ENCODE data around the gene SGO2. TPM values are rescaled to one million over a fixed set of nuclear protein-coding genes. Genes with fewer than 3 reads are reported as not detected.

Gene SGO2
- total and polyA plus RNA-seq, 2 of the 13 experiments (the other 11 are each of a cell fraction or from before 2014, with no cell fraction given) = 5.1 to 16.2 TPM

DNA sequence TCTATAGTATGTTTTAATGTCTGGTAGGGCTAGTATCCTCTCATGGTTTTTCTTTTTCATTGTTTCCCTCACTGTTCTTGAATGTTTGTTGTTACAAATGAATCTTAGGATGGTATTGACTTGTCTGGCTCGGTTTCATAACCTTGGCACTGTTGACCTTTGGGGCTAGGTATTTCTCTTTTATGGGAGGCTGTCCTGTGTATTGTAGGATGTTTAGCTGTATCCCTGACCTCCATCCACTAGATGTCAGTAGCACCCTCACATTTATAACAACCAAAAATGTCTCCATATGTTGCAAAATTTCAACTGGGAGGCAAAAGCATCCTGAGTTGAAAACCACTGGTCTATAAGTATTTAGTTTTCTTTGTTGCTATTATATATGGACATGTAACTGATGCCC, 52.8 kb downstream of the SGO2 start (continued):
- TF ChIP-seq CEBPG (CRISPR knock-in tag; IDR thresholded peaks at IDR 0.05) (peak; percentile 71; the same call in 1 of the 2 replicates), HNRNPLL (IDR thresholded peaks at IDR 0.05; ENCODE audit: low read depth, low read length, poor library complexity, severe bottlenecking) (no peak), RCOR2 (CRISPR knock-in tag; IDR thresholded peaks at IDR 0.05) (0 out of 2 replicates have a peak, but pooled peaks have one; percentile 50), ZNF558 (CRISPR knock-in tag; IDR thresholded peaks at IDR 0.05; ENCODE audit: borderline replicate concordance) (no peak), THAP11 (CRISPR knock-in tag; IDR thresholded peaks at IDR 0.05) (peak; percentile 61), NR2F1 (CRISPR knock-in tag; IDR thresholded peaks at IDR 0.05) (peak; percentile 91 to 95), HMG20A (CRISPR knock-in tag; IDR thresholded peaks at IDR 0.05; ENCODE audit: borderline replicate concordance) (peak; percentile 77), KLF11 (CRISPR knock-in tag; IDR thresholded peaks at IDR 0.05) (peak; percentile 31; the same call in 1 of the 2 replicates), HHEX (CRISPR knock-in tag; IDR thresholded peaks at IDR 0.05) (no peak), SOX6 (IDR thresholded peaks at IDR 0.05) (no peak), SOX6 (CRISPR knock-in tag; IDR thresholded peaks at IDR 0.05) (peak; percentile 86), TGIF2 (CRISPR knock-in tag; IDR thresholded peaks at IDR 0.05) (no peak), SUZ12 (IDR thresholded peaks at IDR 0.05; ENCODE audit: low read depth, low read length) (no peak), ZNF614 (CRISPR knock-in tag; IDR thresholded peaks at IDR 0.05; ENCODE audit: borderline replicate concordance) (peak; percentile 60), BHLHE40 (IDR thresholded peaks at IDR 0.05; ENCODE audit: low read length) (no peak), MLLT10 (CRISPR knock-in tag; IDR thresholded peaks at IDR 0.05) (no peak), TEAD2 (CRISPR knock-in tag; IDR thresholded peaks at IDR 0.05) (no peak)
- TF ChIP-seq, protein P1, sequence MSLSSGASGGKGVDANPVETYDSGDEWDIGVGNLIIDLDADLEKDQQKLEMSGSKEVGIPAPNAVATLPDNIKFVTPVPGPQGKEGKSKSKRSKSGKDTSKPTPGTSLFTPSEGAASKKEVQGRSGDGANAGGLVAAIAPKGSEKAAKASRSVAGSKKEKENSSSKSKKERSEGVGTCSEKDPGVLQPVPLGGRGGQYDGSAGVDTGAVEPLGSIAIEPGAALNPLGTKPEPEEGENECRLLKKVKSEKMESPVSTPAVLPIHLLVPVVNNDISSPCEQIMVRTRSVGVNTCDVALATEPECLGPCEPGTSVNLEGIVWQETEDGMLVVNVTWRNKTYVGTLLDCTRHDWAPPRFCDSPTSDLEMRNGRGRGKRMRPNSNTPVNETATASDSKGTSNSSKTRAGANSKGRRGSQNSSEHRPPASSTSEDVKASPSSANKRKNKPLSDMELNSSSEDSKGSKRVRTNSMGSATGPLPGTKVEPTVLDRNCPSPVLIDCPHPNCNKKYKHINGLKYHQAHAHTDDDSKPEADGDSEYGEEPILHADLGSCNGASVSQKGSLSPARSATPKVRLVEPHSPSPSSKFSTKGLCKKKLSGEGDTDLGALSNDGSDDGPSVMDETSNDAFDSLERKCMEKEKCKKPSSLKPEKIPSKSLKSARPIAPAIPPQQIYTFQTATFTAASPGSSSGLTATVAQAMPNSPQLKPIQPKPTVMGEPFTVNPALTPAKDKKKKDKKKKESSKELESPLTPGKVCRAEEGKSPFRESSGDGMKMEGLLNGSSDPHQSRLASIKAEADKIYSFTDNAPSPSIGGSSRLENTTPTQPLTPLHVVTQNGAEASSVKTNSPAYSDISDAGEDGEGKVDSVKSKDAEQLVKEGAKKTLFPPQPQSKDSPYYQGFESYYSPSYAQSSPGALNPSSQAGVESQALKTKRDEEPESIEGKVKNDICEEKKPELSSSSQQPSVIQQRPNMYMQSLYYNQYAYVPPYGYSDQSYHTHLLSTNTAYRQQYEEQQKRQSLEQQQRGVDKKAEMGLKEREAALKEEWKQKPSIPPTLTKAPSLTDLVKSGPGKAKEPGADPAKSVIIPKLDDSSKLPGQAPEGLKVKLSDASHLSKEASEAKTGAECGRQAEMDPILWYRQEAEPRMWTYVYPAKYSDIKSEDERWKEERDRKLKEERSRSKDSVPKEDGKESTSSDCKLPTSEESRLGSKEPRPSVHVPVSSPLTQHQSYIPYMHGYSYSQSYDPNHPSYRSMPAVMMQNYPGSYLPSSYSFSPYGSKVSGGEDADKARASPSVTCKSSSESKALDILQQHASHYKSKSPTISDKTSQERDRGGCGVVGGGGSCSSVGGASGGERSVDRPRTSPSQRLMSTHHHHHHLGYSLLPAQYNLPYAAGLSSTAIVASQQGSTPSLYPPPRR (CRISPR knock-in tag; IDR thresholded peaks at IDR 0.05; ENCODE audit: borderline replicate concordance) = no peak; the same call in 1 of the 2 replicates
- TF ChIP-seq, protein P2, sequence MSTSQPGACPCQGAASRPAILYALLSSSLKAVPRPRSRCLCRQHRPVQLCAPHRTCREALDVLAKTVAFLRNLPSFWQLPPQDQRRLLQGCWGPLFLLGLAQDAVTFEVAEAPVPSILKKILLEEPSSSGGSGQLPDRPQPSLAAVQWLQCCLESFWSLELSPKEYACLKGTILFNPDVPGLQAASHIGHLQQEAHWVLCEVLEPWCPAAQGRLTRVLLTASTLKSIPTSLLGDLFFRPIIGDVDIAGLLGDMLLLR (CRISPR knock-in tag; IDR thresholded peaks at IDR 0.05) = no peak
- TF ChIP-seq, protein P3, sequence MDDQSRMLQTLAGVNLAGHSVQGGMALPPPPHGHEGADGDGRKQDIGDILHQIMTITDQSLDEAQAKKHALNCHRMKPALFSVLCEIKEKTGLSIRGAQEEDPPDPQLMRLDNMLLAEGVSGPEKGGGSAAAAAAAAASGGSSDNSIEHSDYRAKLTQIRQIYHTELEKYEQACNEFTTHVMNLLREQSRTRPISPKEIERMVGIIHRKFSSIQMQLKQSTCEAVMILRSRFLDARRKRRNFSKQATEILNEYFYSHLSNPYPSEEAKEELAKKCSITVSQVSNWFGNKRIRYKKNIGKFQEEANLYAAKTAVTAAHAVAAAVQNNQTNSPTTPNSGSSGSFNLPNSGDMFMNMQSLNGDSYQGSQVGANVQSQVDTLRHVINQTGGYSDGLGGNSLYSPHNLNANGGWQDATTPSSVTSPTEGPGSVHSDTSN (CRISPR knock-in tag; IDR thresholded peaks at IDR 0.05; ENCODE audit: borderline replicate concordance) = no peak
- TF ChIP-seq, protein P4, sequence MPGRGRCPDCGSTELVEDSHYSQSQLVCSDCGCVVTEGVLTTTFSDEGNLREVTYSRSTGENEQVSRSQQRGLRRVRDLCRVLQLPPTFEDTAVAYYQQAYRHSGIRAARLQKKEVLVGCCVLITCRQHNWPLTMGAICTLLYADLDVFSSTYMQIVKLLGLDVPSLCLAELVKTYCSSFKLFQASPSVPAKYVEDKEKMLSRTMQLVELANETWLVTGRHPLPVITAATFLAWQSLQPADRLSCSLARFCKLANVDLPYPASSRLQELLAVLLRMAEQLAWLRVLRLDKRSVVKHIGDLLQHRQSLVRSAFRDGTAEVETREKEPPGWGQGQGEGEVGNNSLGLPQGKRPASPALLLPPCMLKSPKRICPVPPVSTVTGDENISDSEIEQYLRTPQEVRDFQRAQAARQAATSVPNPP (CRISPR knock-in tag; IDR thresholded peaks at IDR 0.05) = no peak
- TF ChIP-seq, protein P5, sequence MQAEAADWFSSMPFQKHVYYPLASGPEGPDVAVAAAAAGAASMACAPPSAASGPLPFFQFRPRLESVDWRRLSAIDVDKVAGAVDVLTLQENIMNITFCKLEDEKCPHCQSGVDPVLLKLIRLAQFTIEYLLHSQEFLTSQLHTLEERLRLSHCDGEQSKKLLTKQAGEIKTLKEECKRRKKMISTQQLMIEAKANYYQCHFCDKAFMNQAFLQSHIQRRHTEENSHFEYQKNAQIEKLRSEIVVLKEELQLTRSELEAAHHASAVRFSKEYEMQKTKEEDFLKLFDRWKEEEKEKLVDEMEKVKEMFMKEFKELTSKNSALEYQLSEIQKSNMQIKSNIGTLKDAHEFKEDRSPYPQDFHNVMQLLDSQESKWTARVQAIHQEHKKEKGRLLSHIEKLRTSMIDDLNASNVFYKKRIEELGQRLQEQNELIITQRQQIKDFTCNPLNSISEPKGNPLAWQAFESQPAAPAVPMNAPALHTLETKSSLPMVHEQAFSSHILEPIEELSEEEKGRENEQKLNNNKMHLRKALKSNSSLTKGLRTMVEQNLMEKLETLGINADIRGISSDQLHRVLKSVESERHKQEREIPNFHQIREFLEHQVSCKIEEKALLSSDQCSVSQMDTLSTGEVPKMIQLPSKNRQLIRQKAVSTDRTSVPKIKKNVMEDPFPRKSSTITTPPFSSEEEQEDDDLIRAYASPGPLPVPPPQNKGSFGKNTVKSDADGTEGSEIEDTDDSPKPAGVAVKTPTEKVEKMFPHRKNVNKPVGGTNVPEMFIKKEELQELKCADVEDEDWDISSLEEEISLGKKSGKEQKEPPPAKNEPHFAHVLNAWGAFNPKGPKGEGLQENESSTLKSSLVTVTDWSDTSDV (CRISPR knock-in tag; IDR thresholded peaks at IDR 0.05) = no peak

Measured in HepG2 (cell line).